OCI-LY7 (cell line): ENCODE data around the gene ANTKMT. TPM values are rescaled to one million over a fixed set of nuclear protein-coding genes. Genes with fewer than 3 reads are reported as not detected.
A peak's percentile ranks its signal among the peaks of the same experiment; 100 is the strongest.

Experiments used
- BruUV-seq: library from RNA; stranded (reverse); fragments of 400-500 nt; replicated peaks from 2 replicates; lab custom pipeline; 2021; lab: Mats Ljungman, UMichigan
- CTCF ChIA-PET: fragments of 300-600 bp; sonication (Branson Sonifier 250); formaldehyde crosslinking; loops from one replicate; lab custom pipeline; 2022; ENCODE audit warnings: antibody characterized with exemption; ENCODE audit not compliant: unreplicated experiment; lab: Charles Lee
- POLR2A ChIA-PET: fragments of 300-600 bp; sonication (Branson Sonifier 250); formaldehyde crosslinking; loops from one replicate; lab custom pipeline; 2022; ENCODE audit warnings: antibody characterized with exemption; lab: Charles Lee
- DNase-seq: peaks from one replicate; pipeline ENCODE4 v3.0.0-alpha.2; 2015; ENCODE audit warnings: low spot score
- H2AFZ ChIP-seq: fragments of 200-600 bp; sonication (generic), shearing (Covaris generic); 2 replicates; pipeline ENCODE4 v1.6.1; 2014; ENCODE audit warnings: mild to moderate bottlenecking, antibody characterized with exemption, low read length, moderate library complexity
- H3K27ac ChIP-seq: fragments of 200-600 bp; sonication (generic); 2 replicates; pipeline ENCODE4 v1.5.1; 2014; ENCODE audit warnings: mixed run types, low read depth, mild to moderate bottlenecking, moderate library complexity, low read length, inconsistent platforms; ENCODE audit not compliant: poor library complexity, severe bottlenecking
- H3K36me3 ChIP-seq: fragments of 200-600 bp; sonication (generic); 2 replicates; pipeline ENCODE4 v1.6.1; 2014; ENCODE audit warnings: mild to moderate bottlenecking, antibody characterized with exemption, low read length, moderate library complexity, mixed read lengths; ENCODE audit not compliant: insufficient read depth
- H3K4me1 ChIP-seq: fragments of 200-600 bp; sonication (generic); 2 replicates; pipeline ENCODE4 v1.5.1; 2014; ENCODE audit warnings: mild to moderate bottlenecking, low read length; ENCODE audit not compliant: insufficient read depth, poor library complexity, severe bottlenecking
- H3K4me2 ChIP-seq: fragments of 200-600 bp; sonication (generic); 2 replicates; pipeline ENCODE4 v1.6.1; 2014; ENCODE audit warnings: mild to moderate bottlenecking, low read length
- H3K4me3 ChIP-seq: fragments of 200-600 bp; sonication (generic); 2 replicates; pipeline ENCODE4 v1.5.1; 2014; ENCODE audit warnings: mild to moderate bottlenecking, low read depth, low read length; ENCODE audit not compliant: poor library complexity, severe bottlenecking
- H3K79me2 ChIP-seq: fragments of 200-600 bp; sonication (generic); 2 replicates; pipeline ENCODE4 v1.6.1; 2016; ENCODE audit warnings: low read depth, mild to moderate bottlenecking, low read length, moderate library complexity, mixed read lengths; ENCODE audit not compliant: insufficient read depth
- H3K9me2 ChIP-seq: fragments of 200-600 bp; sonication (generic); 2 replicates; pipeline ENCODE4 v1.6.1; 2016; ENCODE audit warnings: mild to moderate bottlenecking, low read length, mixed read lengths; ENCODE audit not compliant: insufficient read depth
- H3K9me3 ChIP-seq: fragments of 200-600 bp; sonication (generic); 2 replicates; pipeline ENCODE4 v1.6.1; 2014; ENCODE audit warnings: mild to moderate bottlenecking, mixed run types, low read length, mixed read lengths
- H4K20me1 ChIP-seq: fragments of 200-600 bp; sonication (generic); 2 replicates; pipeline ENCODE4 v1.6.1; 2014; ENCODE audit warnings: mild to moderate bottlenecking, antibody characterized with exemption, low read length, moderate library complexity, mixed read lengths; ENCODE audit not compliant: insufficient read depth
- CTCF ChIP-seq: fragments of 200-600 bp; sonication (generic); conservative IDR thresholded peaks from 2 replicates; pipeline ENCODE4 v1.5.1; 2014; ENCODE audit warnings: mild to moderate bottlenecking, antibody characterized with exemption, low read length, moderate library complexity, mixed read lengths
- EZH2phosphoT487 ChIP-seq: fragments of 200-600 bp; sonication (generic); IDR thresholded peaks from 2 replicates; pipeline ENCODE4 v1.6.1; 2018; ENCODE audit warnings: low read depth, borderline replicate concordance, mild to moderate bottlenecking, mixed run types, antibody characterized with exemption, low read length, moderate library complexity, mixed read lengths
- intact Hi-C: fragments of 100-400 bp; cut with micrococcal nuclease; formaldehyde crosslinking; loops from one replicate; pipeline ENCODE4 v1.10.0; 2022; ENCODE audit not compliant: unreplicated experiment
- total RNA-seq, 2 experiments: library from RNA; depleted of rRNA in 1 of 2; stranded (reverse); fragments of >200 nt in 1 of 2; shearing (Covaris generic) in 1 of 2; gene quantifications; 2 replicates each; pipeline ENCODE4 v1.2.3, GENCODE V29; 2014 to 2022

Gene ANTKMT
- total RNA-seq, 2 experiments from 2014 or later: 46.5 to 51.3 TPM

- H4K20me1 ChIP-seq: no peaks in the 10 kb centered on the region
- CTCF ChIA-PET: no interaction called here
- H2AFZ ChIP-seq: peak within 1 kb of the TSS; percentile 39; the same call in 1 of the 2 replicates
- H3K9me2 ChIP-seq: no peaks in the 10 kb centered on the region
- DNase-seq: peak; percentile 78
- peaks cover 33% of the 10 kb centered on the region; the same call in 1 of the 2 replicates for H3K36me3 ChIP-seq
- H3K4me1 ChIP-seq: peaks cover 45% of the 10 kb centered on the region
- no peaks in the 10 kb centered on the region for H3K9me3 ChIP-seq
- POLR2A ChIA-PET: interaction anchor here (1.7 kb wide), 1 partner anchor 10 kb away, joined by 6 read pairs; no protein-coding TSS in a partner anchor
- peak within 1 kb of the TSS; percentile 71 for H3K27ac ChIP-seq
- peak within 1 kb of the TSS; percentile 86 for H3K4me3 ChIP-seq
- peak within 1 kb of the TSS; percentile 100 for H3K4me2 ChIP-seq
- BruUV-seq: no TSS peak
- intact Hi-C loops: no loop called here
- no peak for TF ChIP-seq EZH2phosphoT487
- no peak for TF ChIP-seq CTCF
- H3K79me2 ChIP-seq: no peaks in the 10 kb centered on the region
Measured at GRCh38 chr16:726438-727290, 5.7 kb downstream of the ANTKMT start, which contains the start of the genes CCDC78 and HAGHL. CCDC78 (minus strand) TSS chr16:726443; CDS start chr16:726367, 76 bp downstream. HAGHL (plus strand) TSS chr16:727106; CDS start chr16:727510, 404 bp downstream.

GRCh38 chr16:727291-727977, 6.5 kb downstream of the ANTKMT start:
- intact Hi-C loops: no loop called here
- peak overlapping the region; percentile 39; the same call in 1 of the 2 replicates for H2AFZ ChIP-seq
- H3K4me1 ChIP-seq: peaks cover 38% of the 10 kb centered on the region
- no peaks in the 10 kb centered on the region for H4K20me1 ChIP-seq
- DNase-seq: no peak
- H3K79me2 ChIP-seq: no peaks in the 10 kb centered on the region
- H3K9me2 ChIP-seq: no peaks in the 10 kb centered on the region
- peak overlapping the region; percentile 71 for H3K27ac ChIP-seq
- CTCF ChIA-PET: interaction anchor here (0.6 kb wide), 1 partner anchor 15 kb away, joined by 3 read pairs; no protein-coding TSS in a partner anchor
- H3K36me3 ChIP-seq: peaks cover 40% of the 10 kb centered on the region; the same call in 1 of the 2 replicates
- no peaks in the 10 kb centered on the region for H3K9me3 ChIP-seq
- TF ChIP-seq EZH2phosphoT487: no peak
- BruUV-seq: TSS peak; percentile 62
- POLR2A ChIA-PET: interaction anchor here (0.9 to 1.2 kb wide), 2 partner anchors 10 to 13 kb away, joined by 5 to 8 read pairs; partner anchors contain the start of gene METRN
- peak overlapping the region; percentile 100 for H3K4me2 ChIP-seq
- peak overlapping the region; percentile 86 for H3K4me3 ChIP-seq
